ENCODE results near the gene MROH9.

Gene MROH9

GRCh38 chr1:171107969-171108368, 172.6 kb downstream of the MROH9 start:
- no peak overlapping the region for H3K4me3 ChIP-seq (ENCODE audit: low read depth, low read length)
- DNase-seq (ENCODE audit: low read depth): no peak
- no peak for TF ChIP-seq CTCF (IDR thresholded peaks at IDR 0.05; ENCODE audit: low read depth, low read length)
- TF ChIP-seq POLR2A (IDR thresholded peaks at IDR 0.05; ENCODE audit: extremely low read depth, insufficient read length): no peak
- no peak for TF ChIP-seq MAX (IDR thresholded peaks at IDR 0.05; ENCODE audit: low read depth, low read length)
- no peak for TF ChIP-seq MYC (IDR thresholded peaks at IDR 0.05; ENCODE audit: low read depth, low read length)

- no peak for DNase-seq (ENCODE audit: low read depth)
- no peak overlapping the region for H3K4me3 ChIP-seq (ENCODE audit: low read depth, low read length)
- TF ChIP-seq CTCF (IDR thresholded peaks at IDR 0.05; ENCODE audit: low read depth, low read length) (no peak), POLR2A (IDR thresholded peaks at IDR 0.05; ENCODE audit: extremely low read depth, insufficient read length) (no peak)
Measured at GRCh38 chr1:171109966-171110365, 174.6 kb downstream of the MROH9 start.

- TF ChIP-seq MAX (IDR thresholded peaks at IDR 0.05; ENCODE audit: low read depth, low read length) (no peak), MYC (IDR thresholded peaks at IDR 0.05; ENCODE audit: low read depth, low read length) (no peak), POLR2A (IDR thresholded peaks at IDR 0.05; ENCODE audit: extremely low read depth, insufficient read length) (no peak), CTCF (IDR thresholded peaks at IDR 0.05; ENCODE audit: low read depth, low read length) (no peak)
- DNase-seq (ENCODE audit: low read depth): no peak
- no peak overlapping the region for H3K4me3 ChIP-seq (ENCODE audit: low read depth, low read length)
Measured at GRCh38 chr1:171110621-171111326, 175.4 kb downstream of the MROH9 start.

GRCh38 chr1:171112119-171112518, 176.8 kb downstream of the MROH9 start:
- no peak for TF ChIP-seq MAX (IDR thresholded peaks at IDR 0.05; ENCODE audit: low read depth, low read length)
- no peak for TF ChIP-seq POLR2A (IDR thresholded peaks at IDR 0.05; ENCODE audit: extremely low read depth, insufficient read length)
- DNase-seq (ENCODE audit: low read depth): no peak
- no peak overlapping the region for H3K4me3 ChIP-seq (ENCODE audit: low read depth, low read length)

GRCh38 chr1:171113382-171113781, 178.0 kb downstream of the MROH9 start:
- DNase-seq (ENCODE audit: low read depth): no peak

More at GRCh38 chr1:171113382-171113781, 178.0 kb downstream of the MROH9 start:
- TF ChIP-seq CTCF (IDR thresholded peaks at IDR 0.05; ENCODE audit: low read depth, low read length): no peak
- no peak for TF ChIP-seq MYC (IDR thresholded peaks at IDR 0.05; ENCODE audit: low read depth, low read length)
- TF ChIP-seq MAX (IDR thresholded peaks at IDR 0.05; ENCODE audit: low read depth, low read length): no peak
- no peak for TF ChIP-seq POLR2A (IDR thresholded peaks at IDR 0.05; ENCODE audit: extremely low read depth, insufficient read length)
- no peak overlapping the region for H3K4me3 ChIP-seq (ENCODE audit: low read depth, low read length)
